Measurements from ENCODE around the gene ZNF429. TPM values are rescaled to one million over a fixed set of nuclear protein-coding genes. Genes with fewer than 3 reads are reported as not detected.

Gene ZNF429
- 3.3 and 4.1 TPM in 2 replicates for polyA plus RNA-seq (2011; rRNA removed)
- 3.6 and 4.4 TPM in 2 replicates for polyA minus RNA-seq (2011; rRNA and poly(A)+ RNA removed)

GRCh38 chr19:21505459-21506451 is at the start of gene ZNF429:
Gene ZNF429, plus strand, starts transcription at chr19:21505602. Its CDS starts 170 bp downstream, at chr19:21505772.
- Histone ChIP-seq H3K27me3 (ENCODE audit: control insufficient read depth, insufficient read depth, low read length) (no peaks in the 10 kb centered on the region), H3K4me3 (ENCODE audit: low read depth, low read length) (peak within 1 kb of the TSS; percentile 74), H3K36me3 (ENCODE audit: control insufficient read depth, insufficient read depth, low read length) (no peaks in the 10 kb centered on the region)
- TF ChIP-seq, protein P1, sequence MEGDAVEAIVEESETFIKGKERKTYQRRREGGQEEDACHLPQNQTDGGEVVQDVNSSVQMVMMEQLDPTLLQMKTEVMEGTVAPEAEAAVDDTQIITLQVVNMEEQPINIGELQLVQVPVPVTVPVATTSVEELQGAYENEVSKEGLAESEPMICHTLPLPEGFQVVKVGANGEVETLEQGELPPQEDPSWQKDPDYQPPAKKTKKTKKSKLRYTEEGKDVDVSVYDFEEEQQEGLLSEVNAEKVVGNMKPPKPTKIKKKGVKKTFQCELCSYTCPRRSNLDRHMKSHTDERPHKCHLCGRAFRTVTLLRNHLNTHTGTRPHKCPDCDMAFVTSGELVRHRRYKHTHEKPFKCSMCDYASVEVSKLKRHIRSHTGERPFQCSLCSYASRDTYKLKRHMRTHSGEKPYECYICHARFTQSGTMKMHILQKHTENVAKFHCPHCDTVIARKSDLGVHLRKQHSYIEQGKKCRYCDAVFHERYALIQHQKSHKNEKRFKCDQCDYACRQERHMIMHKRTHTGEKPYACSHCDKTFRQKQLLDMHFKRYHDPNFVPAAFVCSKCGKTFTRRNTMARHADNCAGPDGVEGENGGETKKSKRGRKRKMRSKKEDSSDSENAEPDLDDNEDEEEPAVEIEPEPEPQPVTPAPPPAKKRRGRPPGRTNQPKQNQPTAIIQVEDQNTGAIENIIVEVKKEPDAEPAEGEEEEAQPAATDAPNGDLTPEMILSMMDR (IDR thresholded peaks at IDR 0.05; ENCODE audit: insufficient read depth, low read depth, low read length), result no peak
- ChIA-PET POLR2A (interaction anchor here (0.7 kb wide), 1 partner anchor 12 kb away, joined by 13 read pairs; no protein-coding TSS in a partner anchor), CTCF (interaction anchor here (0.5 to 1.4 kb wide), 3 partner anchors 9 to 332 kb away, joined by 3 to 4 read pairs (median 3); no protein-coding TSS in a partner anchor)
- peak; percentile 64 for DNase-seq (ENCODE audit: low read depth)

DNA sequence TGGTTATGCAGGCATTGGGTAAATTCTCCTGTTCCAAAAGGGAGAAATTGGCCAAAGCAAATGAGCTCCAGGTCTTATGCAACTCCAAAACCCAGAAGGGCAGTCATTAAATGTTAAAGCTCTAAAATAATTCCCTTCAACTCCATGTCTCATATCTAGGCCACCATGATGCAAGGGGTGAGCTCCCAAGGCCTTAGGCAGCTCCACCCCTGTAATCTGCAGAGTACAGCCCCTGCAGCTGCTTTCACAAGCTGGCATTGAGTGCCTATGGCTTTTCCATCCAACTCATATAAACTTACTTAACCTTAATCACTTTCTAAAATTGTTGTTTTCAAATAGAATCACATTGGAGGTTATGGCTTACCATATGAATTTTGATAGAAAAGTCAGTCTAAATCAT is 44.7 kb upstream of the ZNF429 start:
- ChIA-PET POLR2A (no interaction called here), CTCF (no interaction called here)
- H3K4me3 ChIP-seq (ENCODE audit: low read depth, low read length), result no peak overlapping the region
- no peak for DNase-seq (ENCODE audit: low read depth)
- TF ChIP-seq, protein P1 (IDR thresholded peaks at IDR 0.05; ENCODE audit: insufficient read depth, low read depth, low read length), result no peak
- no peaks in the 10 kb centered on the region for H3K36me3 ChIP-seq (ENCODE audit: control insufficient read depth, insufficient read depth, low read length)
- no peaks in the 10 kb centered on the region for H3K27me3 ChIP-seq (ENCODE audit: control insufficient read depth, insufficient read depth, low read length)

DNA sequence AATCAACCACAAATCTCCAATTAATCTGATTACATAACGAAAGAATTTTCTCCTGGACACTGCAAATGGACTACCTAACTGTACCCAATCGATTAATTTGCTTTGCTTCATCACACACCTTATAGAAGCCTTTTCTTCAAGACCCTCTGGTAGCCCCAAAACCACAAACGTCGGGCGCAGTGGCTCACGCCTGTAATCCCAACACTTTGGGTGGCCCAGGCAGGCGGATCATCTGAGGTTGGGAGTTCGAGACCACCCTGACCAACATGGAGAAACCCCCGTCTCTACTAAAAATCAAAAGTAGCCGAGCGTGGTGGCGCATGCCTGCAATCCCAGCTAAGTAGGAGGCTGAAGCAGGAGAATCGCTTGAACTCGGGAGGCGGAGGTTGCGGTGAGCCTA is 42.9 kb upstream of the ZNF429 start:
- no peak for DNase-seq (ENCODE audit: low read depth)
- TF ChIP-seq, protein P1 (IDR thresholded peaks at IDR 0.05; ENCODE audit: insufficient read depth, low read depth, low read length), result no peak
- Histone ChIP-seq H3K27me3 (ENCODE audit: control insufficient read depth, insufficient read depth, low read length) (no peaks in the 10 kb centered on the region), H3K4me3 (ENCODE audit: low read depth, low read length) (no peak overlapping the region), H3K36me3 (ENCODE audit: control insufficient read depth, insufficient read depth, low read length) (no peaks in the 10 kb centered on the region)
- CTCF ChIA-PET, result no interaction called here
- POLR2A ChIA-PET, result no interaction called here

GRCh38 chr19:21463449-21464105 is 41.8 kb upstream of the ZNF429 start:
- Histone ChIP-seq H3K27me3 (ENCODE audit: control insufficient read depth, insufficient read depth, low read length) (no peaks in the 10 kb centered on the region), H3K4me3 (ENCODE audit: low read depth, low read length) (peak overlapping the region; percentile 5; the same call in 1 of the 2 replicates), H3K36me3 (ENCODE audit: control insufficient read depth, insufficient read depth, low read length) (no peaks in the 10 kb centered on the region)
- TF ChIP-seq, protein P1 (IDR thresholded peaks at IDR 0.05; ENCODE audit: insufficient read depth, low read depth, low read length), result no peak
- no peak for DNase-seq (ENCODE audit: low read depth)
- ChIA-PET POLR2A (no interaction called here), CTCF (no interaction called here)

DNA sequence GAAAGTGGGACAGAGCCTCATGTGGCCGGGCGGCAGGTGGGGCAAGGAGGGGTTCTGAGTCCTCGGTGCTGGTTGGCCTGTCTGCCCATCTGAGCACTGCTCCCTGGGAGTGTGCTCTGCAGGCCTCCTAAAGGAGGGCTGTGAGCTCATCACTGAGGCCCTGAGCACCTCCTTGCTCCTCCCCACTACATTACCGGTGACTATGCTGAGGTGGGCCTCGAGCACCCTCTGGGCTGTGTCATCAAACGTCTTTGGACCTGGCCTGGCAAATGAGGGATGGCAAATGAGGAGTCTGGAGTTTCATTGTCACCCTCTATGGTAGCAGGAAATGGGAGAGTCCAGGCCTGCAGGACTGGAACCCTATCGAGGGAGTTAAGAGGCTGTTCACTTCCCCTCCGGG is 38.8 kb upstream of the ZNF429 start:
- no peaks in the 10 kb centered on the region for H3K36me3 ChIP-seq (ENCODE audit: control insufficient read depth, insufficient read depth, low read length)
- TF ChIP-seq, protein P1 (IDR thresholded peaks at IDR 0.05; ENCODE audit: insufficient read depth, low read depth, low read length), result no peak
- POLR2A ChIA-PET, result no interaction called here

More for the DNA sequence above, 38.8 kb upstream of the ZNF429 start:
- no peak for DNase-seq (ENCODE audit: low read depth)
- Histone ChIP-seq H3K4me3 (ENCODE audit: low read depth, low read length) (no peak overlapping the region), H3K27me3 (ENCODE audit: control insufficient read depth, insufficient read depth, low read length) (no peaks in the 10 kb centered on the region)
- CTCF ChIA-PET, result no interaction called here
